ENCODE measurements around the gene HAPLN1.
"Not testable (repeated sequence)": the region's sequence is repeated elsewhere in the genome, so short reads cannot be mapped to it uniquely, and the experiment has no call there.

HAPLN1 gene

GRCh38 chr5:83745816-83746215 lies 25.2 kb upstream of the HAPLN1 start:
- no peak for DNase-seq (ENCODE audit: low spot score)
- TF ChIP-seq, protein P1, sequence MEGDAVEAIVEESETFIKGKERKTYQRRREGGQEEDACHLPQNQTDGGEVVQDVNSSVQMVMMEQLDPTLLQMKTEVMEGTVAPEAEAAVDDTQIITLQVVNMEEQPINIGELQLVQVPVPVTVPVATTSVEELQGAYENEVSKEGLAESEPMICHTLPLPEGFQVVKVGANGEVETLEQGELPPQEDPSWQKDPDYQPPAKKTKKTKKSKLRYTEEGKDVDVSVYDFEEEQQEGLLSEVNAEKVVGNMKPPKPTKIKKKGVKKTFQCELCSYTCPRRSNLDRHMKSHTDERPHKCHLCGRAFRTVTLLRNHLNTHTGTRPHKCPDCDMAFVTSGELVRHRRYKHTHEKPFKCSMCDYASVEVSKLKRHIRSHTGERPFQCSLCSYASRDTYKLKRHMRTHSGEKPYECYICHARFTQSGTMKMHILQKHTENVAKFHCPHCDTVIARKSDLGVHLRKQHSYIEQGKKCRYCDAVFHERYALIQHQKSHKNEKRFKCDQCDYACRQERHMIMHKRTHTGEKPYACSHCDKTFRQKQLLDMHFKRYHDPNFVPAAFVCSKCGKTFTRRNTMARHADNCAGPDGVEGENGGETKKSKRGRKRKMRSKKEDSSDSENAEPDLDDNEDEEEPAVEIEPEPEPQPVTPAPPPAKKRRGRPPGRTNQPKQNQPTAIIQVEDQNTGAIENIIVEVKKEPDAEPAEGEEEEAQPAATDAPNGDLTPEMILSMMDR (IDR thresholded peaks at IDR 0.05; ENCODE audit: extremely low read depth, missing control alignments) = no peak

GRCh38 chr5:83744821-83745220 lies 24.2 kb upstream of the HAPLN1 start:
- no peak for DNase-seq (ENCODE audit: low spot score)
- TF ChIP-seq, protein P1 (IDR thresholded peaks at IDR 0.05; ENCODE audit: extremely low read depth, missing control alignments) = no peak

DNA sequence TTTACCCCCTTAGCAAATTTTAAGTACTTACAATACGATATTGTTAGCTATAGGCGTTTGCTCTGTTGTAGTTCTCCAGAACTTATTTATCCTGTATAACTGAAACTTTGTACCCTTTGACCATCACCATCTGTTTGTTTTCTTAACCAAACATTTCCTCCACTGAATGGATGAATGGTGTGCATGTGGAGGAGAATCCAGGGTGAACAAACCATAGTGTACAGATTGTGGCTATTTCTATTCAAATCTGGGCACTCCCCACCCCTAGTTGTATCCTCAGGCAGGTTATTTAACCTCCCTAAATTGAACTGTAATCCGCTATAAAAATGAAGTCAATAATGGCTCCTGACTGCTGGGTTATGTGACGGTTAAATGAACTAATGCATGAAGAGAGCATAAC lies 21.4 kb upstream of the HAPLN1 start:
- DNase-seq (ENCODE audit: low spot score) = no peak
- TF ChIP-seq, protein P1 (IDR thresholded peaks at IDR 0.05; ENCODE audit: extremely low read depth, missing control alignments) = no peak

DNA sequence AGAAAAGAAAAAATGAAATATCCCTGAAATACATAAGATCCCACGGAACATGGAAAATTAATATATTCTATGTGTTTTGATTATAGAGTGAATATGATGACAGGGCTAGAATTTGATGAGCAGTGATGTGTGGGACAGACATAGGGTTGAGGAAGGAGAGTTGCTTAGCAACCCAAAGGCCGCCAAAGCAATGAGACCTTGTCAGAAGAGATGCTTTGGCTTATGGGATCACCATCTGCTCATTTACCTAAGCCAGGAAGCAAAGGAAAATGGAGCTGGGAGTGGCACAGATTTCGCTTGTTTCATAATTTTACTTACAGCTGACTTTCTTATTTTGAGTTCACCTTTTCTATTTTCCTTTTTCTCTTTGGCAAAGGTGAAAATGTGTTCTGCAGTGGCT lies 20.9 kb upstream of the HAPLN1 start:
- DNase-seq (ENCODE audit: low spot score) = no peak

GRCh38 chr5:83740741-83741140 lies 20.1 kb upstream of the HAPLN1 start:
- TF ChIP-seq, protein P1 (IDR thresholded peaks at IDR 0.05; ENCODE audit: extremely low read depth, missing control alignments) = no peak
- DNase-seq (ENCODE audit: low spot score) = no peak

More for the DNA sequence above, 20.9 kb upstream of the HAPLN1 start:
- TF ChIP-seq, protein P1 (IDR thresholded peaks at IDR 0.05; ENCODE audit: extremely low read depth, missing control alignments) = no peak

- DNase-seq (ENCODE audit: low spot score) = not testable (repeated sequence)
Measured at GRCh38 chr5:83736169-83736568, 15.5 kb upstream of the HAPLN1 start.

DNA sequence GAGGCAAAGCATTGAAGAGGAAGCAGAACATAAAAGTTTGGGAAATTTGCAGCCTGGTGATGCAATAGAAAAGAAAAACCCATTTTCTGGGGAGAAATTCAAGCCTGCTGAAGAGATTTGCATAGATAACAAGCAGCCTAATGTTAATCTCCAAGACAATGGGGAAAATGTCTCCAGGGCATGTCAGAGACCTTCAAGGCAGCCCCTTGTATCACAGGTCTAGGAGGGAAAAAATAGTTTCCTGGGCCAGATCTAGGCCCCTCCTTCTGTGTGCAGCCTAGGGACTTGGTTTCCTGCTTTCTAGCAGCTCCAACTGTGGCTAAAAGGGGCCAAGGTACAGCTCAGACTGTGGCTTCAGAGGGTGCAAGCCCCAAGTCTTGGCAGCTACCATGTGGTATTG lies 14.4 kb upstream of the HAPLN1 start:
- DNase-seq (ENCODE audit: low spot score) = not testable (repeated sequence)

DNA sequence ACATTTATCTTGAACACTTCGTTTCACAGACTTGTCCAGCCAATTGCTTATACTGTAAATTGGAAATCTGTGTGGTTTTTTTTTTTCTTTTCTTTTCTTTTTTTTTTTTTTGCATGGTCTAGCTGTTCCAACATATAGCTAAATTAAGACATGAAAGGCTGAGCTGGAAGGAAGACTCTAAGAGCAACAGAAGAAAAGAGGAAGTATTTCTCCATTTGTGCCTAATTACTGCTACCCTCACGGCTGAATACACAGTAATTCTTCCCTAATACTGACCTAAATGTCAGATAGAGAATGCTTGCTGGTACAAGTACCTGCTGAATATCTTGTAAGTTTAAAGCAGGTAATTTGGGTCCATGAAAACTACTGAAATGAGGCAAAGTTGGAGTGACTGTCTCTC lies 11.0 kb upstream of the HAPLN1 start:
- TF ChIP-seq, protein P1 (IDR thresholded peaks at IDR 0.05; ENCODE audit: extremely low read depth, missing control alignments) = no peak
- no peak for DNase-seq (ENCODE audit: low spot score)

DNA sequence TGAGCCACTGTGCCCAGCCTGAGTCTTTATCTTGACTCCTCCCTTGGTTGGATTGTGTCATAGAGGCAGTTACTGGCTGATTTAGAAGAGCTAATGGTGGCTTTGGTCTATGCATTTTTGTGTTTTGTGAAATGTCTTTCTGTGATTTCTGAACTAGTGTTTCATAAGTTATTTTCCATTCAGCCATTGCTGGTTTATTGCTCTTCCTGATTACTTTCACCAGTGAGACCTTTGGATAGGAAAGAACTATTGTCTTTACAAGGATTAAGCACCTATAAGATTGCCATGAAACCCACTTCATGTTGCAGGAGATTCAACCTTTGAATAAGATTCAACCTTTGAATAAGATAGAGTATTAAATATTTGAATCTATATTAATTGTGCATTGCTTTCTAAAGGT lies 8.7 kb upstream of the HAPLN1 start:
- no peak for DNase-seq (ENCODE audit: low spot score)
- TF ChIP-seq, protein P1 (IDR thresholded peaks at IDR 0.05; ENCODE audit: extremely low read depth, missing control alignments) = no peak

Data from GM20000 (cell line).